ENCODE data around the gene PAX5. TPM values are rescaled to one million over a fixed set of nuclear protein-coding genes. Genes with fewer than 3 reads are reported as not detected.

PAX5 gene
- total RNA-seq, 1 experiment from 2014 or later, result 0.39 TPM

DNA sequence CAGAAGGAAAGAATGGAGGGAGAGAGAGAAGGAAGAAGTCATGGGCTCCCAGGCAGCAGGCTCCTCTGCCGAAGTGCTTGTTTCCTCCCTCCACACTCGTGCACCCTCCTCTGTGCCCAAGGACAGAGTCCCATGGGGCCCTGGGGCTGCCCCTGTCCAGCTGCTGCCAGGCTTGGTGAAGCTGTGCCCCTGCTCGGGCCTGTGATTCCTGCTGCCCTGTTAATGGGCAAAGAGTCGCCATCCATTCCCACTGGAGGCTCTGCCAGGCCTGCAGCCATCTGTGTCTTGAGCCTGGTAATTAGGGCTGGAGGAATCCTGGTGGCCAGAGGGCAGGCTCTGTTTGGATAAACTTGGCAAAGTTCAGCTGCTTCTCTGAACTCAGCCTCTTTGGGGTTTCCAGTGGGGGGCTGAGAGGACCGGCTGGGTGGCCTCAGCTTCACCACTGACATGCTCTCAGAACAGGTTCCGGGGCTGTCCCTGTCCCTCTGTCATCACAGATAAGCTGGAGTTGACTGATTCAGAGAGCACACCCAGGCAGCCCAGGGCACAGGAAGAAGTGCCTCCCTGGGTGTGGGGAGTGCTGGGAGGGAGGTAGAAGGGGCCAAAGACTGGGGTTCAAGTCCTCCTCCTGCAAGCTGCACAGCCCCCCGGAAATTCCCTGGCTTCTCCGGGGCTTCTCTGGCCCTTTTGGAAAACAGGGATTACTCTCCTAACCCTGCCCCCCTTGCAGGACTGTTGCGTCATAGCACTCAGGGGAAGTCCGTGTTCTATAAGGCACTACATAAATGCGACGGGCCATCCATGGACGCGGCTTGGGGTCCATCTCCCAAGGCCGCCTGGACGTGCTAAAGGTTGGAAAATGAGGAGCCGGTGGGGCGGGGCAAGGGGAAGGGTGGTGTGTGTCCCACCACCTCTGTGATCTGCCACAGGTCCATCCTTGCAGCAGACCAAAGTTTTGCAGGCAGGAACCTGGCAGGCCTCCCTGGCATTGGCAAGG, 154.8 kb downstream of the PAX5 start:
- Histone ChIP-seq H2BK120ac (ENCODE audit: low read depth, low read length, poor library complexity, severe bottlenecking) (no peak overlapping the region), H3T11ph (ENCODE audit: low read length) (no peak overlapping the region), H3K56ac (ENCODE audit: insufficient read length, low read depth, low read length) (no peak overlapping the region), H3K4me2 (ENCODE audit: insufficient read depth, insufficient read length, low read length) (no peak overlapping the region), H2BK5ac (ENCODE audit: insufficient read length, low read length) (no peak overlapping the region), H3K27me3 (ENCODE audit: insufficient read depth, low read length) (no peaks in the 10 kb centered on the region), H2BK15ac (ENCODE audit: low read depth, low read length) (no peak overlapping the region), H3K79me2 (ENCODE audit: insufficient read depth, low read length) (no peaks in the 10 kb centered on the region), H3K4me1 (ENCODE audit: insufficient read depth, low read length) (no peaks in the 10 kb centered on the region), H3K79me1 (ENCODE audit: insufficient read depth, low read depth, low read length, poor library complexity, severe bottlenecking) (no peaks in the 10 kb centered on the region), H2BK20ac (ENCODE audit: low read depth, low read length, poor library complexity, severe bottlenecking) (no peak overlapping the region), H3K27ac (ENCODE audit: insufficient read length, low read depth, low read length) (no peak overlapping the region), H2AFZ (ENCODE audit: low read length) (no peak overlapping the region), H3K9ac (ENCODE audit: extremely low read depth, insufficient read length, low read length) (no peak overlapping the region), H4K91ac (ENCODE audit: insufficient read length, low read depth, low read length) (no peak overlapping the region), H3K23ac (ENCODE audit: insufficient read length, low read depth, low read length) (no peak overlapping the region), H4K5ac (ENCODE audit: insufficient read length, low read depth, low read length) (no peak overlapping the region), H3K23me2 (ENCODE audit: insufficient read length, low read depth, low read length, poor library complexity, severe bottlenecking) (no peaks in the 10 kb centered on the region), H2BK12ac (ENCODE audit: insufficient read length, low read depth, low read length) (no peak overlapping the region), H3K9me3 (ENCODE audit: control insufficient read depth, low read depth, low read length) (peaks cover 5% of the 10 kb centered on the region), H3K4ac (ENCODE audit: low read depth, low read length) (no peak overlapping the region), H4K20me1 (ENCODE audit: control insufficient read depth, insufficient read depth, insufficient read length) (no peaks in the 10 kb centered on the region), H4K8ac (replicated peaks; ENCODE audit: insufficient read length, low read depth, low read length) (no peak overlapping the region), H2AK5ac (ENCODE audit: insufficient read length, low read length) (no peak overlapping the region), H3K18ac (ENCODE audit: insufficient read length, low read depth, low read length) (no peak overlapping the region), H3K14ac (ENCODE audit: insufficient read depth, low read length) (no peak overlapping the region)
- peaks cover 0 to 7% (median 3%) of the 10 kb centered on the region in 3 experiments; a peak in 4 of 7 replicates for H3K36me3 Mint-ChIP-seq (ENCODE audit: insufficient read depth in 1 of 3, low read depth in 3 of 3)
- no peak for TF ChIP-seq CTCF (conservative IDR thresholded peaks at IDR 0.05)
- H3K4me3 Mint-ChIP-seq, result no peak overlapping the region
- H3K27me3 Mint-ChIP-seq (ENCODE audit: low read depth), result peaks cover 16% of the 10 kb centered on the region
- peaks cover 7 to 11% of the 10 kb centered on the region in 2 experiments for H3K9me3 Mint-ChIP-seq
- no peak for DNase-seq
- H3K4me1 Mint-ChIP-seq, result peaks cover 0 to 8% of the 10 kb centered on the region in 2 experiments; a peak in 2 of 4 replicates
- no CpG with 5 or more reads among the region's 18 CpGs for WGBS (ENCODE audit: extremely low coverage, insufficient read length, low lambda C conversion rate)
- 0 out of 7 replicates have a peak overlapping the region, but pooled peaks of 1 of the 3 experiments have one; percentile 14 for H3K27ac Mint-ChIP-seq
